BE2C (cell line): Measurements from ENCODE around the gene FMOD.
A peak's percentile ranks its signal among the peaks of the same experiment; 100 is the strongest.

Experiments used
- DNase-seq: peaks from one replicate; pipeline ENCODE4 v3.0.0-alpha.2; 2020
- H3K27me3 ChIP-seq: fragments of 250-450 bp; sonication (Bioruptor Pico); 2 replicates; pipeline ENCODE4 v1.5.1; 2020; ENCODE audit warnings: mild to moderate bottlenecking
- H3K36me3 ChIP-seq: fragments of 250-450 bp; sonication (Bioruptor Pico); 2 replicates; pipeline ENCODE4 v1.5.1; 2020; ENCODE audit warnings: mild to moderate bottlenecking
- H3K4me1 ChIP-seq: fragments of 250-450 bp; sonication (Bioruptor Pico); 2 replicates; pipeline ENCODE4 v1.5.1; 2020
- H3K4me3 ChIP-seq: 2 replicates; pipeline ENCODE4 v1.5.1; 2011; ENCODE audit warnings: low read depth, low read length
- H3K9me3 ChIP-seq: fragments of 250-450 bp; sonication (Bioruptor Pico); 2 replicates; pipeline ENCODE4 v1.5.1; 2020
- TF ChIP-seq, protein P1 (sequence below): IDR thresholded peaks from 2 replicates; pipeline ENCODE4 v1.5.1; 2012; ENCODE audit warnings: mild to moderate bottlenecking, low read depth, low read length

FMOD gene

GRCh38 chr1:203343956-203344754 is 6.8 kb downstream of the FMOD start:
- no peak for DNase-seq
- no peak overlapping the region for H3K4me3 ChIP-seq
- no peaks in the 10 kb centered on the region for H3K36me3 ChIP-seq
- H3K9me3 ChIP-seq: no peaks in the 10 kb centered on the region
- peaks cover 4% of the 10 kb centered on the region; the same call in 1 of the 2 replicates for H3K4me1 ChIP-seq
- TF ChIP-seq, protein P1, sequence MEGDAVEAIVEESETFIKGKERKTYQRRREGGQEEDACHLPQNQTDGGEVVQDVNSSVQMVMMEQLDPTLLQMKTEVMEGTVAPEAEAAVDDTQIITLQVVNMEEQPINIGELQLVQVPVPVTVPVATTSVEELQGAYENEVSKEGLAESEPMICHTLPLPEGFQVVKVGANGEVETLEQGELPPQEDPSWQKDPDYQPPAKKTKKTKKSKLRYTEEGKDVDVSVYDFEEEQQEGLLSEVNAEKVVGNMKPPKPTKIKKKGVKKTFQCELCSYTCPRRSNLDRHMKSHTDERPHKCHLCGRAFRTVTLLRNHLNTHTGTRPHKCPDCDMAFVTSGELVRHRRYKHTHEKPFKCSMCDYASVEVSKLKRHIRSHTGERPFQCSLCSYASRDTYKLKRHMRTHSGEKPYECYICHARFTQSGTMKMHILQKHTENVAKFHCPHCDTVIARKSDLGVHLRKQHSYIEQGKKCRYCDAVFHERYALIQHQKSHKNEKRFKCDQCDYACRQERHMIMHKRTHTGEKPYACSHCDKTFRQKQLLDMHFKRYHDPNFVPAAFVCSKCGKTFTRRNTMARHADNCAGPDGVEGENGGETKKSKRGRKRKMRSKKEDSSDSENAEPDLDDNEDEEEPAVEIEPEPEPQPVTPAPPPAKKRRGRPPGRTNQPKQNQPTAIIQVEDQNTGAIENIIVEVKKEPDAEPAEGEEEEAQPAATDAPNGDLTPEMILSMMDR: no peak
- no peaks in the 10 kb centered on the region for H3K27me3 ChIP-seq

DNA sequence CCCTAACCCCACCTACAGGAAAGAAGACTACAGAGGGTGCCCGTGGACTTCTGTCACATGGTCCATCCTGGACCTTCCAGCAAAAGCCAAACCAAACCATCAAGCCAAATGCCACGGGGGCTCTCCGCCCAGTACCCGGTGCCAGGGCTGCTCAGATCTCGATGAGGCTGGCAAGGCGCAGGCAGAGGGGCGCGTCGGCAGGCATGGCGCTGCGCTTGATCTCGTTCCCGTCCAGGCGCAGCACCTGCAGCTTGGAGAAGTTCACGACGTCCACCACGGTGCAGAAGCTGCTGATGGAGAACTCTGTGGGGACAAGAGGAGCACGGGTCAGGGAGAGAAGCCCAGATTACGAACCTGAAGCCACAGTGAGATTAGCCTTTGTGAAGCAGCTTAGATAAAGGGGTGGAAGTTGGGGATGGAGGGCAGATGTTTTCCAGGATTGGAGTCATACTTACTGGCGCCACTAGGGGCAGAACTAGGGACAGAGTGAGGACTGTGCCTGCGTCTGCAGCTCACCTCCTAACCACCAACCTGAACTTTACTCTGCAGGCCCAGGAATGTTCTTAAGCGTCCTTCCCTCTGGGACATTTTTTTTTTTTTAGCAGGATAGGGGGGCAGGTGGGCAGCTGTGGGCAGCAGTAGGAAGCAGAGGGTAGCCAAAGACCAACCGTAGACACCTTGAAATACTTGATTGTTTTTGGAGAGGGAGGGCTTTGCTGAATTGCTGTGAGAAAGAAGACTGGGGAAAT is 8.6 kb downstream of the FMOD start:
- Histone ChIP-seq H3K9me3 (no peaks in the 10 kb centered on the region), H3K27me3 (no peaks in the 10 kb centered on the region), H3K4me3 (peak overlapping the region; percentile 44), H3K36me3 (no peaks in the 10 kb centered on the region), H3K4me1 (peaks cover 4% of the 10 kb centered on the region; the same call in 1 of the 2 replicates)
- TF ChIP-seq, protein P1: peak; percentile 90
- DNase-seq: peak; percentile 74

GRCh38 chr1:203340112-203340790 is 10.7 kb downstream of the FMOD start:
- H3K36me3 ChIP-seq: no peaks in the 10 kb centered on the region
- no peaks in the 10 kb centered on the region for H3K9me3 ChIP-seq
- H3K27me3 ChIP-seq: no peaks in the 10 kb centered on the region
- H3K4me3 ChIP-seq: no peak overlapping the region
- TF ChIP-seq, protein P1: peak; percentile 96
- H3K4me1 ChIP-seq: peaks cover 4% of the 10 kb centered on the region; the same call in 1 of the 2 replicates
- DNase-seq: peak; percentile 79

- H3K9me3 ChIP-seq: no peaks in the 10 kb centered on the region
- no peaks in the 10 kb centered on the region for H3K27me3 ChIP-seq
- no peak overlapping the region for H3K4me3 ChIP-seq
- H3K36me3 ChIP-seq: no peaks in the 10 kb centered on the region
- DNase-seq: peak; percentile 66
- TF ChIP-seq, protein P1: peak; percentile 95
- peaks cover 4% of the 10 kb centered on the region; the same call in 1 of the 2 replicates for H3K4me1 ChIP-seq
Measured at GRCh38 chr1:203338335-203339036, 12.4 kb downstream of the FMOD start.

- no peak overlapping the region for H3K4me3 ChIP-seq
- no peaks in the 10 kb centered on the region for H3K9me3 ChIP-seq
- peaks cover 4% of the 10 kb centered on the region; the same call in 1 of the 2 replicates for H3K4me1 ChIP-seq
- no peaks in the 10 kb centered on the region for H3K36me3 ChIP-seq
- TF ChIP-seq, protein P1: no peak
- no peaks in the 10 kb centered on the region for H3K27me3 ChIP-seq
- DNase-seq: no peak
Measured at GRCh38 chr1:203336097-203336496, 14.8 kb downstream of the FMOD start.
